Putamen (tissue), 1 donor: ENCODE data around the gene SPRYD3.
"Not testable (repeated sequence)": the region's sequence is repeated elsewhere in the genome, so short reads cannot be mapped to it uniquely, and the experiment has no call there.

Experiments
- DNase-seq: peaks from one replicate; pipeline ENCODE4 v3.0.0-alpha.2; 2016; ENCODE audit warnings: low spot score

Gene SPRYD3

GRCh38 chr12:53079226-53080117 lies at the start of gene SPRYD3:
Gene SPRYD3, minus strand, starts transcription at chr12:53079390. Its CDS starts 57 bp downstream, at chr12:53079333.
- peak; percentile 97 for DNase-seq

GRCh38 chr12:53127169-53127568 lies 48.0 kb upstream of the SPRYD3 start:
- no peak for DNase-seq

- DNase-seq, result no peak
Measured at GRCh38 chr12:53124352-53124723, 45.1 kb upstream of the SPRYD3 start.

- DNase-seq, result no peak
Measured at GRCh38 chr12:53123578-53124351, 44.6 kb upstream of the SPRYD3 start.

- peak; percentile 18 for DNase-seq
Measured at GRCh38 chr12:53122961-53123468, 43.8 kb upstream of the SPRYD3 start.

GRCh38 chr12:53120685-53121525 lies 41.7 kb upstream of the SPRYD3 start:
- no peak for DNase-seq

- no peak for DNase-seq
Measured at GRCh38 chr12:53118751-53119300, 39.6 kb upstream of the SPRYD3 start.

- no peak for DNase-seq
Measured at GRCh38 chr12:53115891-53116648, 36.9 kb upstream of the SPRYD3 start.

GRCh38 chr12:53115112-53115890 lies 36.1 kb upstream of the SPRYD3 start:
- no peak for DNase-seq

GRCh38 chr12:53113951-53114350 lies 34.8 kb upstream of the SPRYD3 start:
- no peak for DNase-seq

GRCh38 chr12:53113136-53113705 lies 34.0 kb upstream of the SPRYD3 start:
- no peak for DNase-seq

GRCh38 chr12:53112431-53112830 lies 33.2 kb upstream of the SPRYD3 start:
- not testable (repeated sequence) for DNase-seq

GRCh38 chr12:53107122-53107521 lies 27.9 kb upstream of the SPRYD3 start:
- DNase-seq, result no peak

- no peak for DNase-seq
Measured at GRCh38 chr12:53105712-53106439, 26.7 kb upstream of the SPRYD3 start.

GRCh38 chr12:53105256-53105655 lies 26.1 kb upstream of the SPRYD3 start:
- no peak for DNase-seq

- DNase-seq, result no peak
Measured at GRCh38 chr12:53103860-53104305, 24.7 kb upstream of the SPRYD3 start.

- DNase-seq, result no peak
Measured at GRCh38 chr12:53102883-53103807, 24.0 kb upstream of the SPRYD3 start, which contains the start of gene SOAT2. Gene SOAT2, plus strand, starts transcription at chr12:53103486. Its CDS starts 92 bp downstream, at chr12:53103578.
